Epithelial cell of proximal tubule (primary cell): ENCODE results near the gene PAOX. TPM values are rescaled to one million over a fixed set of nuclear protein-coding genes. Genes with fewer than 3 reads are reported as not detected.
"Not testable (repeated sequence)": the region's sequence is repeated elsewhere in the genome, so short reads cannot be mapped to it uniquely, and the experiment has no call there.

ENCODE experiments used
- DNase-seq: peaks from one replicate; pipeline ENCODE4 v3.0.0-alpha.2; 2011; ENCODE audit warnings: low read depth
- H3K4me3 ChIP-seq: 2 replicates; pipeline ENCODE4 v1.5.1; 2011; ENCODE audit warnings: low read depth, mild to moderate bottlenecking, low read length
- CTCF ChIP-seq: conservative IDR thresholded peaks from 2 replicates; pipeline ENCODE4 v1.5.1; 2012; ENCODE audit warnings: low read depth, mild to moderate bottlenecking, low read length
- total RNA-seq: library from RNA; depleted of rRNA; stranded (reverse); fragments of >200 nt; gene quantifications from 2 replicates; pipeline ENCODE4 v1.2.3, GENCODE V29; 2015

The PAOX gene
- total RNA-seq, 1 donor from 2014 or later = 3.6 TPM

- H3K4me3 ChIP-seq = no peak overlapping the region
- no peak for TF ChIP-seq CTCF
- no peak for DNase-seq
Observed at GRCh38 chr10:133381036-133381435, 2.0 kb downstream of the PAOX start.

GRCh38 chr10:133383551-133383950 lies 4.5 kb downstream of the PAOX start:
- TF ChIP-seq CTCF = no peak
- no peak for DNase-seq
- H3K4me3 ChIP-seq = no peak overlapping the region

- TF ChIP-seq CTCF = no peak
- H3K4me3 ChIP-seq = no peak overlapping the region
- DNase-seq = no peak
Observed at GRCh38 chr10:133384071-133384470, 5.0 kb downstream of the PAOX start.

GRCh38 chr10:133385214-133385613 lies 6.2 kb downstream of the PAOX start:
- TF ChIP-seq CTCF = no peak

GRCh38 chr10:133386951-133387350 lies 7.9 kb downstream of the PAOX start:
- DNase-seq, H3K4me3 ChIP-seq: not testable (repeated sequence)

More at GRCh38 chr10:133385214-133385613, 6.2 kb downstream of the PAOX start:
- no peak overlapping the region for H3K4me3 ChIP-seq
- DNase-seq = no peak

GRCh38 chr10:133388236-133388972 lies 9.3 kb downstream of the PAOX start:
- no peak overlapping the region for H3K4me3 ChIP-seq
- TF ChIP-seq CTCF = no peak
- no peak for DNase-seq

GRCh38 chr10:133388973-133389818 lies 10.1 kb downstream of the PAOX start:
- no peak for TF ChIP-seq CTCF
- no peak overlapping the region for H3K4me3 ChIP-seq
- no peak for DNase-seq
